GM12864 (cell line): ENCODE results near the gene AK5.
"Not testable (repeated sequence)": the region's sequence is repeated elsewhere in the genome, so short reads cannot be mapped to it uniquely, and the experiment has no call there.

Experiments used
- DNase-seq: peaks from one replicate; pipeline ENCODE4 v3.0.0-alpha.2; 2011; ENCODE audit warnings: low read depth
- H3K4me3 ChIP-seq: 2 replicates; pipeline ENCODE4 v1.5.1; 2011; ENCODE audit warnings: mild to moderate bottlenecking, low read depth, low read length, control low read depth
- CTCF ChIP-seq: IDR thresholded peaks from 2 replicates; pipeline ENCODE4 v1.5.1; 2011; ENCODE audit warnings: low read depth, mild to moderate bottlenecking, moderate library complexity, low read length, control low read depth, inconsistent platforms; ENCODE audit errors: missing control alignments

The AK5 gene

DNA sequence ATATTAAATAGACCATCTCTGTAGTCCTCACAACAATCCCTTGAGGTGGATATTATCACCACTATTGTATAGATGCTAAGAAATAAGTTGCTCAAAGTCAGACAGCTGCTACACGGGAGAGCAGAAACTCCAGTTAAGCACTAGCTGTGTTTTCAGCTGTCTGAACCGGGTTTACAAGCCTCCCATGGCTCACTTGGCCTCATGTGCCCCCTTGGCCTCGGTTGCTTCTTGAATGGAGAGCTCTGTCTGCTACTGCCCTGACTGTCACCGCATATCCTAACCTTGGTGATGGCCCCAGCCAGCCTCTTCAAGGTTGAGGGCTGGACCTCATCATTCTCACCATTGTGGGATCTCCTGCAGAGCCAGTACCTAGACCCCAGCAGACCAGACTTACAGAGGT, 123.4 kb downstream of the AK5 start:
- no peak overlapping the region for H3K4me3 ChIP-seq
- DNase-seq: no peak
- TF ChIP-seq CTCF: no peak

GRCh38 chr1:77406661-77407060, 124.8 kb downstream of the AK5 start:
- no peak for TF ChIP-seq CTCF
- no peak for DNase-seq

DNA sequence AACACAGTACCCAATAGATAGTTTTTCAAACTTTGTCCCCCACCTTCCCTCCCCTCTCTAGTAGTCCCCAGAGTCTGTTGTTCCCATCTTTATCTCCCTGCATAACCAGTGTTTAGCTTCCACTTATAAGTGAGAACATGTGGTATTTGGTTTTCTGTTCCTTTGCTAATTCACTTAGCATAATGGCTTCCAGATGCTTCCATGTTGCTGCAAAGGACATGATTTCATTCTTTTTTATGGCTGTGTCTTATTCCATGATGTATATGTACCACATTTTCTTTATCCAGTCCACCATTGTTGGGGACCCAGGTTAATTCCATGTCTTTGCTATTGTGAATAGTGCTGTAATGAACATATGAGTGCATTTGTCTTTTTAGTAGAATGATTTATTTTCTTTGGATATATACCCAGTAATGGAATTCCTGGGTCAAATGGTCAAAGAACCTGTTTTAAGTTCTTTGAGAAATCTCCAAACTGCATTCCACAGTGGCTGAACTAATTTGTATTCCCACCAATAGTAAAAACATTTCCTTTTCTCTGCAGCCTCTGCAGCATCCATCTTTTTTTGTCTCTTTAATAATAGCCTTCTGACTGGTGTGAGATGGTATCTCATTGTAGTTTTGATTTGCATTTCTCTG, 126.0 kb downstream of the AK5 start:
- no peak for TF ChIP-seq CTCF
- H3K4me3 ChIP-seq: no peak overlapping the region
- DNase-seq: no peak

More at GRCh38 chr1:77406661-77407060, 124.8 kb downstream of the AK5 start:
- H3K4me3 ChIP-seq: no peak overlapping the region

DNA sequence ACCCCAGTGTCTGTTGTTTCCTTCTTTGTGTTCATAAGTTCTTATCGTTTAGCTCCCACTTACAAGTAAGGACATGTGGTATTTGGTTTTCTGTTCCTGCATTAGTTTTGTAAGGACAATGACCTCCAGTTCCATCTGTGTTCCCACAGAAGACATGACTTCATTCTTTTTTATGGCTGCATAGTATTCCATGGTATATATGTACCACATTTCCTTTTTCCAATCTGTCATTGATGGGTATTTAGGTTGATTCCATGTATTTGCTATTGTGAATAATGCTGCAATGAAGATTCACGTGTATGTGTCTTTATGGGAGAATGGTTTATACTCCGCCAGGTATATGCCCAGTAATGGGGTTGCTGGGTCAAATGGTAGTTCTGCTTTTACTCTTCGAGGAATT, 127.1 kb downstream of the AK5 start:
- not testable (repeated sequence) for H3K4me3 ChIP-seq, DNase-seq

- no peak for TF ChIP-seq CTCF
- DNase-seq: no peak
- H3K4me3 ChIP-seq: no peak overlapping the region
Measured at GRCh38 chr1:77412069-77412819, 130.4 kb downstream of the AK5 start.

DNA sequence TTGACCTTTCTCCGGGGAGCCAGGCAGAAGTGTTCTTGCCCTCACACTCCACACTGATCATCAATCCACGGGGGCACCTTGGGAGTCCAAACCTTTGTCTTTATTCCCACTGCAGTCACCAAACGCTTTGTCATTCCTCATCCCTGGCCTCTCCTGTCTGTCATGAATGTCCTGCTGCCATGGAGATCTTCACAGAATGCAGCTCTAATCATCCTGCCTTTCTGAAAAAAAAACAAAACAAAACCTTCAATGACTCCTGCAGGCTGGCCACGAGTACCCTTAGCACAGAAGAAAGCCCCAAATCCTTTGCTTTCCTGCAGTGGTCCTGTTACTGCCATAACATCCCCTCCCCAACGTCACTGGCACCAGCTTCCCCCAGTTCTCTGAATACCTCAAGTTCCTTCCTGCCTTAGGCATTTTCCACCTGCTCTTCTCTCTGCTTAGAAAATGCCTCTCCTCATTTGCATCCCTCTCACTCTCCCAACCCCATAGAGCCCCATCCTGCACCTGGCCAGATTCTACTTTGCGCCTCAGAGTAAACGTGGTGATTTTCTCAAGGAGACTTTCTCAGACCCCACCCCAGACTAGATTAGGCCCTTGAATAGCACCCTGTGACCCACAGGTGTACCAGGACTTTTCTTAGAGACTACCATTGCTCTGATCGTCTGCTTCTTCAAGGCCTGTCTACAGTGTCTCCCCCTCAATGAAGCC, 131.2 kb downstream of the AK5 start:
- TF ChIP-seq CTCF: no peak
- DNase-seq: no peak
- no peak overlapping the region for H3K4me3 ChIP-seq

DNA sequence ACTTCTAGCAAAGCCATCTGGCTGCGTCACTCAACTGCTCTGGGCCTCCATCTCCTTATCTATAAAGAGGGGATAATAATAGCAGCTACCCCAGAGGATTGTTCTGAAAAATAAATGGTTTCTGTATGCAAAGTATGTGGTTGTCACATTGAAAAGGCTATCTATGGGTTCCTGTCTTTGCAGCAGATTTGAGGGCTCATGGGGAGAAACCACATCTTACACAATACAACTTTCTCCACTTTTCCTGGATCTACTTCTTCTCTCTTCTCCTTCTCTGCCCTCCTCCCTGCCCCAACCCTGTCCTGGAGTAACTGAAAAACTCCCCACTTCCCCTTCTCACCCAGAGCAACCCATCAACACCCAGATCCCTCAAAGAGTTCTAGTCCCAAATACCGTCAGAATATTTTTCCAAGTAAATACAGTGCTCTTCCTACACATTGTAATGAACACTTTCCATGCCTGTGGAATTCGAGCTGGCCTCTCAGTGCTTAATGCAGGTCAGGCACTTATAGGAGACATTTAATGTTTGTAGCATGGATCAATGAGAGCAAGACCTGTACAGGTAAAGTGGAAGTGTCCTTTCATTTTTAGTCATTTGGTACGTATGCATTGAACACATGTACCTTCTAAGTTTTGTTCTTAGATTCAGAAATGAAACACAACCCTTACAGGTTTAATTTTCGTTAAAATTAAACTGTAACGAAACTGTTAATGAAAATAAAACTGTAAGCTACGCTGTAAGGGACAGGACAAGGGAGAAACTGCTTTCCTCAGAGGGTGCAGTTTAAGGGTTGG, 131.9 kb downstream of the AK5 start:
- TF ChIP-seq CTCF: no peak
- DNase-seq: peak; percentile 16
- peak overlapping the region; percentile 24; the same call in 1 of the 2 replicates for H3K4me3 ChIP-seq
